ENCODE measurements around the gene LAMA2. TPM values are rescaled to one million over a fixed set of nuclear protein-coding genes. Genes with fewer than 3 reads are reported as not detected.

The LAMA2 gene
- total RNA-seq, 3 donors from 2014 or later (not counting 1 experiment from before 2014, with no cell fraction given): 2.1 to 5.3 (median 3.6) TPM

DNA sequence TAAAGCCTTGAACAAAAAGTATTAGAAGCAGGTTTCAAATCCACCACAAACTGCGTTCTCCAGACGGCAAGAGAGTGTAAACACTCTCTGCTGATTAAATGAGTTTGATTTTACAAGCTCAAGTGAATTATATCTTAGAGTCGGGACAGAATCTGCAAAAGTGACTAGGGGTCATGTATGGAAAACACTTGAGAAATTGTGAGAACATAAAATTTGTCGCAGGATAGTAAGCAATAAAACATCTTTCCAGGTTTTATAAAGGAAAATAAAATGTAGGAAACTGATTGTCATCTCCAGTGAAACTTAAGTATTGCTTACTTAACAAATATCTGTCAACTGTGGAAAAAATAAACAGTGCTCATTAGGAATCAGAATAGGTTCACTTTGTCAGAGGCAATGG is 452.9 kb downstream of the LAMA2 start:
- WGBS (ENCODE audit: insufficient coverage): 86% methylated on average over 3 of the region's 4 CpGs
- H3K27me3 Mint-ChIP-seq (ENCODE audit: low read depth in 2 of 2): peaks cover 7 to 11% of the 10 kb centered on the region in 2 donors
- no peak overlapping the region for H3K27ac Mint-ChIP-seq
- H3K27ac ChIP-seq (ENCODE audit: low read length): no peak overlapping the region
- peaks cover 11% of the 10 kb centered on the region for H3K36me3 Mint-ChIP-seq
- H3K36me3 ChIP-seq (ENCODE audit: control insufficient read depth, insufficient read depth, low read length): no peaks in the 10 kb centered on the region
- H3K4me1 ChIP-seq (ENCODE audit: control insufficient read depth, insufficient read depth, low read length): no peaks in the 10 kb centered on the region
- TF ChIP-seq, protein P1, sequence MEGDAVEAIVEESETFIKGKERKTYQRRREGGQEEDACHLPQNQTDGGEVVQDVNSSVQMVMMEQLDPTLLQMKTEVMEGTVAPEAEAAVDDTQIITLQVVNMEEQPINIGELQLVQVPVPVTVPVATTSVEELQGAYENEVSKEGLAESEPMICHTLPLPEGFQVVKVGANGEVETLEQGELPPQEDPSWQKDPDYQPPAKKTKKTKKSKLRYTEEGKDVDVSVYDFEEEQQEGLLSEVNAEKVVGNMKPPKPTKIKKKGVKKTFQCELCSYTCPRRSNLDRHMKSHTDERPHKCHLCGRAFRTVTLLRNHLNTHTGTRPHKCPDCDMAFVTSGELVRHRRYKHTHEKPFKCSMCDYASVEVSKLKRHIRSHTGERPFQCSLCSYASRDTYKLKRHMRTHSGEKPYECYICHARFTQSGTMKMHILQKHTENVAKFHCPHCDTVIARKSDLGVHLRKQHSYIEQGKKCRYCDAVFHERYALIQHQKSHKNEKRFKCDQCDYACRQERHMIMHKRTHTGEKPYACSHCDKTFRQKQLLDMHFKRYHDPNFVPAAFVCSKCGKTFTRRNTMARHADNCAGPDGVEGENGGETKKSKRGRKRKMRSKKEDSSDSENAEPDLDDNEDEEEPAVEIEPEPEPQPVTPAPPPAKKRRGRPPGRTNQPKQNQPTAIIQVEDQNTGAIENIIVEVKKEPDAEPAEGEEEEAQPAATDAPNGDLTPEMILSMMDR (IDR thresholded peaks at IDR 0.05): no peak
- H3K4me3 ChIP-seq (ENCODE audit: low read length): no peak overlapping the region
- H3K9me3 ChIP-seq (ENCODE audit: control insufficient read depth, insufficient read depth, low read length): no peaks in the 10 kb centered on the region
- no peak overlapping the region for H3K4me3 Mint-ChIP-seq
- no peak for DNase-seq
- H3K4me1 Mint-ChIP-seq: no peaks in the 10 kb centered on the region
- intact Hi-C loops (cut with micrococcal nuclease): no loop called here
- no peak for ATAC-seq
- no peaks in the 10 kb centered on the region for H3K27me3 ChIP-seq (ENCODE audit: control insufficient read depth, insufficient read depth, low read length)
- H3K9me3 Mint-ChIP-seq: peaks cover 3 to 5% of the 10 kb centered on the region in 2 donors

DNA sequence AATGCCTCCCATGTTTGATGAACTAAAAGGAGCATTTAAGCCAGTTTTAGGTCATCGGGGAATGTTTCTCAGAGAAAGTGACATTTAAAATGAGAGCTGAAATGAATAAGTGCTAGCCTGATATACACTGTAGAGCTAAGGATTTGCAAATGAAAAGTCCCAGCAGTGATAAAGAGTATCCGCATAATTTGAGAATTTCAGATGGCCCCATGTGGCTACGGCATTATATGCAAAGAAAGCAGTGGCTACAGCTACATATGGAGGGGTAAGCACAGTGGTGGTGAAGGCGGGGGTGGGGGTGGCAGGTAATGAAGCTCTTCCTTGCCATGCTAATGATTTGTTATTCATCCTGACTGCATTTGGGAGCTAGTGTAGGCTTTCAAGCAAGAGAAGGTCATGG is 455.7 kb downstream of the LAMA2 start:
- peaks cover 11% of the 10 kb centered on the region for H3K36me3 Mint-ChIP-seq
- ATAC-seq: no peak

DNA sequence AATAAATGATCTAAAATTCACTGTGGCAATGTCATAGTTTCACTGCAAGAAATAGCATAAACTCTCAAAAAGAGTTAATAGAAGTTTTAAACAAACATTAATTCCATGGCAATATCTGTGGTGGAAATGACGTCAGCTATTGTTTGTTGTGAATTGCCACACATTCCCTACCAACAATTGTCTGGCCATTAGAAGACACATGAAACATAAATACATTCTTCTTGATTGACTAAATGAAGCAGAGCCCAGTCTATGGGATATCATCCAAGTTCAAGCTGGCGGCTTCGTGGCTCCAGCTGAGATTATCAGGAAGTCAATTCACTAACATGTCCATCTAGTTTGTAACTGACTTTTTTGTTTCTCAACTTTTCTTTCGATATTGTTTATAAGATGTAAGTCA is 458.0 kb downstream of the LAMA2 start:
- Mint-ChIP-seq H3K27me3 (ENCODE audit: low read depth in 2 of 2) (peaks cover 15 to 31% of the 10 kb centered on the region in 2 donors), H3K27ac (no peak overlapping the region), H3K4me1 (no peaks in the 10 kb centered on the region), H3K4me3 (no peak overlapping the region), H3K9me3 (peaks cover 3 to 5% of the 10 kb centered on the region in 2 donors), H3K36me3 (peaks cover 21% of the 10 kb centered on the region)
- Histone ChIP-seq H3K27me3 (ENCODE audit: control insufficient read depth, insufficient read depth, low read length) (peaks cover 2% of the 10 kb centered on the region), H3K27ac (ENCODE audit: low read length) (no peak overlapping the region), H3K9me3 (ENCODE audit: control insufficient read depth, insufficient read depth, low read length) (no peaks in the 10 kb centered on the region), H3K4me1 (ENCODE audit: control insufficient read depth, insufficient read depth, low read length) (no peaks in the 10 kb centered on the region), H3K4me3 (ENCODE audit: low read length) (no peak overlapping the region), H3K36me3 (ENCODE audit: control insufficient read depth, insufficient read depth, low read length) (no peaks in the 10 kb centered on the region)
- 97% methylated on average over 3 of the region's 4 CpGs for WGBS (ENCODE audit: insufficient coverage)
- no peak for DNase-seq
- intact Hi-C loops (cut with micrococcal nuclease): no loop called here
- no peak for ATAC-seq
- TF ChIP-seq, protein P1 (IDR thresholded peaks at IDR 0.05): no peak

More for the DNA sequence above, 455.7 kb downstream of the LAMA2 start:
- no peak for DNase-seq
- 89% methylated on average over 4 of the region's 4 CpGs for WGBS (ENCODE audit: insufficient coverage)
- Histone ChIP-seq H3K4me1 (ENCODE audit: control insufficient read depth, insufficient read depth, low read length) (no peaks in the 10 kb centered on the region), H3K27ac (ENCODE audit: low read length) (no peak overlapping the region), H3K36me3 (ENCODE audit: control insufficient read depth, insufficient read depth, low read length) (no peaks in the 10 kb centered on the region), H3K9me3 (ENCODE audit: control insufficient read depth, insufficient read depth, low read length) (no peaks in the 10 kb centered on the region), H3K27me3 (ENCODE audit: control insufficient read depth, insufficient read depth, low read length) (peaks cover 2% of the 10 kb centered on the region), H3K4me3 (ENCODE audit: low read length) (no peak overlapping the region)
- Mint-ChIP-seq H3K27ac (no peak overlapping the region), H3K4me3 (no peak overlapping the region), H3K27me3 (ENCODE audit: low read depth in 2 of 2) (peaks cover 7 to 19% of the 10 kb centered on the region in 2 donors), H3K9me3 (peaks cover 3 to 5% of the 10 kb centered on the region in 2 donors), H3K4me1 (no peaks in the 10 kb centered on the region)
- intact Hi-C loops (cut with micrococcal nuclease): no loop called here
- TF ChIP-seq, protein P1 (IDR thresholded peaks at IDR 0.05): no peak

DNA sequence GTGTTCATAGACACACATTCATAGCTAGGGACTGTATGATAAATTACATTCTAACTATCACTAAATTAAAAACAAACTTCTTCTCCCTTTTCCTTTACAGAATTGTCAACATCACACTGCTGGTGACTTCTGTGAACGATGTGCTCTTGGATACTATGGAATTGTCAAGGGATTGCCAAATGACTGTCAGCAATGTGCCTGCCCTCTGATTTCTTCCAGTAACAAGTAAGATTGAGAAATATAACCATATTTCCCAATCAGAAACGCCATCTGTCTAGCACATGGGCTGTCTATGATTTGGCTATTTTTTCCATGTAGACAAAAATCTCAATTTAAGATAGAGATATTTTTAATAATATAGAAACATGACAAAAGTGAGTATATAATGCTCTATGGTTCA is 459.3 kb downstream of the LAMA2 start:
- Histone ChIP-seq H3K27ac (ENCODE audit: low read length) (no peak overlapping the region), H3K36me3 (ENCODE audit: control insufficient read depth, insufficient read depth, low read length) (no peaks in the 10 kb centered on the region), H3K4me3 (ENCODE audit: low read length) (no peak overlapping the region), H3K4me1 (ENCODE audit: control insufficient read depth, insufficient read depth, low read length) (no peaks in the 10 kb centered on the region), H3K27me3 (ENCODE audit: control insufficient read depth, insufficient read depth, low read length) (peaks cover 2% of the 10 kb centered on the region), H3K9me3 (ENCODE audit: control insufficient read depth, insufficient read depth, low read length) (no peaks in the 10 kb centered on the region)
- TF ChIP-seq, protein P1 (IDR thresholded peaks at IDR 0.05): no peak
- no peak overlapping the region for H3K4me3 Mint-ChIP-seq
- DNase-seq (no peak), ATAC-seq (no peak)
- intact Hi-C loops (cut with micrococcal nuclease): no loop called here
- H3K36me3 Mint-ChIP-seq: peaks cover 21% of the 10 kb centered on the region
- H3K9me3 Mint-ChIP-seq: peaks cover 3 to 5% of the 10 kb centered on the region in 2 donors
- H3K27me3 Mint-ChIP-seq (ENCODE audit: low read depth in 2 of 2): peaks cover 15 to 41% of the 10 kb centered on the region in 2 donors
- no peak overlapping the region for H3K27ac Mint-ChIP-seq
- no peaks in the 10 kb centered on the region for H3K4me1 Mint-ChIP-seq
- 100% methylated on average over 1 of the region's 2 CpGs for WGBS (ENCODE audit: insufficient coverage)
